HepG2 (cell line): ENCODE results near the gene ANKFY1. TPM values are rescaled to one million over a fixed set of nuclear protein-coding genes. Genes with fewer than 3 reads are reported as not detected.
A peak's percentile ranks its signal among the peaks of the same experiment; 100 is the strongest.

ENCODE experiments used
- ATAC-seq: fragments of 200-7000 bp; cut with Tn5 transposase; 3 replicates; pipeline ENCODE4 v1.9.1; 2020; ENCODE audit warnings: mild to moderate bottlenecking, moderate library complexity
- BruUV-seq: library from RNA; stranded (reverse); fragments of 400-500 nt; replicated peaks from 2 replicates; lab custom pipeline; 2021; lab: Mats Ljungman, UMichigan
- CTCF ChIA-PET: fragments of 300-600 bp; formaldehyde crosslinking; extraction: SDS; loops from one replicate; lab custom pipeline; 2021; ENCODE audit warnings: low total read pairs, inconsistent platforms, low intra/inter-chr PET ratio; lab: Yijun Ruan, JAX
- POLR2A ChIA-PET: fragments of 350-600 bp; sonication (Branson Sonifier 250); formaldehyde crosslinking; loops from one replicate; lab custom pipeline; 2020; ENCODE audit warnings: antibody characterized with exemption, inconsistent platforms; lab: Yijun Ruan, JAX
- DNase-seq: peaks from one replicate; pipeline ENCODE4 v3.0.0-alpha.2; 2015; ENCODE audit warnings: low spot score
- FAIRE-seq: peaks from 3 replicates; lab custom pipeline; 2011; peaks lifted over from hg19 to GRCh38; lab: Jason Lieb, UNC
- H2AFZ ChIP-seq: one replicate; pipeline ENCODE4 v1.6.1; 2011; ENCODE audit warnings: low read length, inconsistent platforms
- H3K27ac ChIP-seq: fragments of 300-600 bp; 3 replicates; pipeline ENCODE4 v1.8.0; 2011; ENCODE audit warnings: mixed run types, mild to moderate bottlenecking, mixed read lengths, low read length, inconsistent platforms; ENCODE audit not compliant: insufficient read depth; ENCODE audit errors: extremely low read length
- H3K27me3 ChIP-seq, 2 experiments: fragments of 200-600 bp in 1 of 2; 2 replicates in 1 of 2; 3 replicates in 1 of 2; pipeline versions ENCODE4 v1.6.0 to v1.8.0; 2011; ENCODE audit warnings: low read length in 2 of 2, mild to moderate bottlenecking in 2 of 2, moderate library complexity in 2 of 2, inconsistent platforms in 1 of 2; ENCODE audit not compliant: insufficient read depth in 2 of 2, control insufficient read depth in 1 of 2
- H3K36me3 ChIP-seq, 2 experiments: fragments of 200-600 bp in 1 of 2; replicated peaks in 1 of 2; 2 replicates in 1 of 2; 3 replicates in 1 of 2; pipeline versions ENCODE4 v1.5.1 to v1.8.0; 2011; ENCODE audit warnings: low read length in 2 of 2, inconsistent platforms in 1 of 2; ENCODE audit not compliant: insufficient read depth in 2 of 2, control insufficient read depth in 1 of 2
- H3K4me1 ChIP-seq: 2 replicates; pipeline ENCODE4 v1.5.1; 2012; ENCODE audit warnings: low read length, inconsistent platforms; ENCODE audit not compliant: insufficient read depth
- H3K4me2 ChIP-seq: 2 replicates; pipeline ENCODE4 v1.6.0; 2011; ENCODE audit warnings: low read depth, low read length, inconsistent platforms
- H3K4me3 ChIP-seq, 3 experiments: fragments of 200-600 bp in 1 of 3; sonication (generic), shearing (Covaris generic) in 1 of 3; replicated peaks in 1 of 3; 2 replicates each; pipeline ENCODE4 v1.5.1; 2011 to 2016; ENCODE audit warnings: low read length in 3 of 3, inconsistent platforms in 2 of 3, low read depth in 2 of 3, mild to moderate bottlenecking in 2 of 3, control low read depth in 1 of 3, mixed read lengths in 1 of 3; ENCODE audit not compliant: insufficient read depth in 1 of 3
- H3K79me2 ChIP-seq: one replicate; pipeline ENCODE4 v1.6.1; 2011; ENCODE audit warnings: low read length, inconsistent platforms; ENCODE audit not compliant: insufficient read depth
- H3K9ac ChIP-seq: 2 replicates; pipeline ENCODE4 v1.6.0; 2011; ENCODE audit warnings: mild to moderate bottlenecking, low read depth, low read length, inconsistent platforms; ENCODE audit not compliant: insufficient read depth
- H3K9me3 ChIP-seq: 2 replicates; pipeline ENCODE4 v1.5.1; 2012; ENCODE audit warnings: mild to moderate bottlenecking, low read length
- H4K20me1 ChIP-seq: 2 replicates; pipeline ENCODE4 v1.6.0; 2011; ENCODE audit warnings: inconsistent platforms, mild to moderate bottlenecking, low read length, moderate library complexity; ENCODE audit not compliant: insufficient read depth
- ATF1 ChIP-seq: IDR thresholded peaks from 2 replicates; pipeline ENCODE4 v1.6.1; 2016; ENCODE audit warnings: mild to moderate bottlenecking, control low read depth
- BORCS8-MEF2B ChIP-seq: sonication (generic); formaldehyde crosslinking; IDR thresholded peaks from 2 replicates; pipeline ENCODE4 v1.8.0; 2022; ENCODE audit warnings: mild to moderate bottlenecking, missing genetic modification reagents
- HDAC6 ChIP-seq: fragments of 200-600 bp; sonication (generic); IDR thresholded peaks from 2 replicates; pipeline ENCODE4 v1.7.0; 2017; ENCODE audit warnings: mild to moderate bottlenecking, antibody characterized with exemption, low read length, low read depth
- MAFK ChIP-seq, 2 experiments: IDR thresholded peaks in 1 of 2; conservative IDR thresholded peaks in 1 of 2; 2 replicates each; pipeline ENCODE4 v1.6.1; 2011; ENCODE audit warnings: improper control_type of control experiment in 2 of 2, low read length in 2 of 2
- NFE2L2 ChIP-seq: fragments of 150-350 bp; IDR thresholded peaks from 2 replicates; pipeline ENCODE4 v1.6.1; 2014; ENCODE audit warnings: low read length
- RAD21 ChIP-seq: fragments of 450-650 bp; formaldehyde crosslinking; IDR thresholded peaks from 2 replicates; pipeline ENCODE4 v1.5.0; 2020; ENCODE audit warnings: mild to moderate bottlenecking
- SNRNP70 ChIP-seq: fragments of 200-400 bp; formaldehyde crosslinking; IDR thresholded peaks from 2 replicates; pipeline ENCODE4 v1.6.1; 2017; ENCODE audit warnings: mild to moderate bottlenecking, low read depth, low read length, moderate library complexity
- ZFY ChIP-seq: sonication (generic); formaldehyde crosslinking; IDR thresholded peaks from 2 replicates; pipeline ENCODE4 v1.4.0; 2020; ENCODE audit warnings: missing genetic modification reagents
- ZKSCAN1 ChIP-seq: fragments of 150-350 bp; IDR thresholded peaks from 2 replicates; pipeline ENCODE4 v1.6.1; 2014; ENCODE audit warnings: low read length
- ZNF335 ChIP-seq: sonication (generic); formaldehyde crosslinking; IDR thresholded peaks from 2 replicates; pipeline ENCODE4 v1.4.0; 2020; ENCODE audit warnings: missing genetic modification reagents
- ZNF639 ChIP-seq: conservative IDR thresholded peaks from 2 replicates; pipeline ENCODE4 v1.6.1; 2018; ENCODE audit warnings: missing genetic modification reagents
- ZNF746 ChIP-seq: sonication (generic); formaldehyde crosslinking; IDR thresholded peaks from 2 replicates; pipeline ENCODE4 v1.8.0; 2022; ENCODE audit warnings: mild to moderate bottlenecking, missing genetic modification reagents
- WGBS: methylation state at CpG from one replicate; pipeline ENCODE4 v1.1.6; 2017; ENCODE audit warnings: low lambda C conversion rate; 5-methylcytosine and 5-hydroxymethylcytosine counted together
- in situ Hi-C: cut with HindIII; loops from 2 replicates; pipeline ENCODE4 v1.10.0; 2017; ENCODE audit warnings: low pct_unique_long_range_greater_than_20kb; ENCODE audit not compliant: extremely low pct_ligation_motif_present
- intact Hi-C: fragments of 100-400 bp; cut with micrococcal nuclease; formaldehyde crosslinking; loops from one replicate; pipeline ENCODE4 v1.10.0; 2022; ENCODE audit not compliant: unreplicated experiment
- polyA plus RNA-seq, 8 experiments: library from polyadenylated mRNA; depleted of rRNA in 3 of 8; stranded (reverse) in 7 of 8; unstranded in 1 of 8; fragments of >200 nt; fragmentation: Illumina TruSeq in 4 of 8; extraction: Trizol in 4 of 8; gene quantifications; 2 replicates each; pipeline versions ENCODE4 v1.2.1 to v1.2.3, GENCODE V29; 2011 to 2016; ENCODE audit warnings: low read depth in 4 of 8, missing spikeins in 1 of 8, mixed read lengths in 1 of 8; ENCODE audit not compliant: insufficient read depth in 1 of 8
- total RNA-seq, 5 experiments: library from RNA; depleted of rRNA; stranded (reverse); fragments of >200 nt; fragmentation: Illumina TruSeq; extraction: Trizol; gene quantifications; 2 replicates each; pipeline ENCODE4 v1.2.3, GENCODE V29; 2016; ENCODE audit warnings: low read depth in 1 of 5
- TF ChIP-seq, protein P1 (sequence below): sonication (generic); formaldehyde crosslinking; IDR thresholded peaks from 2 replicates; pipeline ENCODE4 v1.5.0; 2020; ENCODE audit warnings: mild to moderate bottlenecking, missing genetic modification reagents, borderline replicate concordance

ANKFY1 gene
- total and polyA plus RNA-seq, 2 of the 13 experiments (the other 11 are each of a cell fraction or from before 2014, with no cell fraction given), result 11.9 to 16.8 TPM

DNA sequence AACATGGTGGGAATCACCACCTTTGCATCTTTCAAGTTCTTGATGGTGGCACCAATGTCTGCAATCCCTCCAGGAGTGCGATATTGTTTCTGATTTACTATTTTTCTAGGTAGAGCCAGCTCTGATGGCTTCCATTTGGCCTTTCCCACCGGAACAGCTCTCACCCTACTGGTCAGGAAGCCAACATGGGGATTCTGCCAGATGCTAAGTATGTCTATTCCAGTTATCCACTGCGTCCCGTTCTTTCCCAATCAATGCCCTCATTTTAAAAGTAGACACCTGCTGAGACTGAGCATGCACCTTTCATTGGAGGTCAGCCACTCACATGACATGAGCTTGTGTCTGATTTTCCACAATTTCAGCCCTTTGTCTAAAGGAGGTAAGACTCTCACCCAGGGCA is 144.5 kb downstream of the ANKFY1 start (continued):
- TF ChIP-seq SNRNP70 (no peak), ZNF746 (CRISPR knock-in tag) (no peak), ZFY (CRISPR knock-in tag) (no peak), ZNF335 (CRISPR knock-in tag) (no peak)
- TF ChIP-seq, protein P1, sequence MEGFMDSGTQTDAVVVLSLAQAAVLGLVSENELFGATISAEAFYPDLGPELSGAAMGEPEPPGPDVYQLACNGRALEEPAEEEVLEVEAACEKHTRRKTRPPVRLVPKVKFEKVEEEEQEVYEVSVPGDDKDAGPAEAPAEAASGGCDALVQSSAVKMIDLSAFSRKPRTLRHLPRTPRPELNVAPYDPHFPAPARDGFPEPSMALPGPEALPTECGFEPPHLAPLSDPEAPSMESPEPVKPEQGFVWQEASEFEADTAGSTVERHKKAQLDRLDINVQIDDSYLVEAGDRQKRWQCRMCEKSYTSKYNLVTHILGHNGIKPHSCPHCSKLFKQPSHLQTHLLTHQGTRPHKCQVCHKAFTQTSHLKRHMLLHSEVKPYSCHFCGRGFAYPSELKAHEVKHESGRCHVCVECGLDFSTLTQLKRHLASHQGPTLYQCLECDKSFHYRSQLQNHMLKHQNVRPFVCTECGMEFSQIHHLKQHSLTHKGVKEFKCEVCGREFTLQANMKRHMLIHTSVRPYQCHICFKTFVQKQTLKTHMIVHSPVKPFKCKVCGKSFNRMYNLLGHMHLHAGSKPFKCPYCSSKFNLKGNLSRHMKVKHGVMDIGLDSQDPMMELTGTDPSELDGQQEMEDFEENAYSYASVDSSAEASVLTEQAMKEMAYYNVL, result no peak

- POLR2A ChIA-PET, result no interaction called here
- CTCF ChIA-PET, result no interaction called here
- TF ChIP-seq RAD21 (CRISPR knock-in tag), result no peak
- no peak for TF ChIP-seq ZKSCAN1
- peak; percentile 42; the same call in 1 of the 2 replicates for TF ChIP-seq NFE2L2
- no peak for TF ChIP-seq HDAC6
- TF ChIP-seq ZNF639 (CRISPR knock-in tag), result no peak
- TF ChIP-seq BORCS8-MEF2B (CRISPR knock-in tag), result no peak
- 0 out of 4 replicates have a peak, but pooled peaks of 1 of the 2 experiments have one; percentile 12 for TF ChIP-seq MAFK (conservative IDR thresholded peaks at IDR 0.05 in 1 of 2, IDR thresholded peaks at IDR 0.05 in 1 of 2; ENCODE audit: low read length in 2 of 2)
- TF ChIP-seq ATF1, result no peak
- ATAC-seq, result no peak
- no peak for FAIRE-seq
- BruUV-seq, result no TSS peak
- H4K20me1 ChIP-seq, result no peaks in the 10 kb centered on the region
- no peaks in the 10 kb centered on the region for H3K9me3 ChIP-seq
- WGBS, result 90% methylated on average over 5 of the region's 8 CpGs
- H3K4me1 ChIP-seq, result no peaks in the 10 kb centered on the region
- DNase-seq, result no peak
- H3K27me3 ChIP-seq, result no peaks in the 10 kb centered on the region
- H3K27ac ChIP-seq, result no peak overlapping the region
- H3K79me2 ChIP-seq, result no peaks in the 10 kb centered on the region
- peaks cover 11 to 45% of the 10 kb centered on the region in 2 experiments; a peak in 4 of 5 replicates for H3K36me3 ChIP-seq
- no peak overlapping the region for H2AFZ ChIP-seq
- H3K4me3 ChIP-seq, result no peak overlapping the region
- no peak overlapping the region for H3K4me2 ChIP-seq
- H3K9ac ChIP-seq, result no peak overlapping the region
- intact Hi-C loops, result no loop called here
- in situ Hi-C loops, result no loop called here
Observed at GRCh38 chr17:4118015-4118743, 145.6 kb downstream of the ANKFY1 start.
